Prostate gland (tissue), 2 donors: ENCODE results near the gene SPSB4.

Experiments
- CTCF ChIP-seq, 4 experiments: fragments of 200-600 bp in 2 of 4; fragments of 450-650 bp in 2 of 4; sonication (generic) in 2 of 4; IDR thresholded peaks; 1 replicate in 3 of 4; 2 replicates in 1 of 4; pipeline ENCODE4 v1.5.1; 2016 to 2019; ENCODE audit warnings: antibody characterized with exemption in 4 of 4, mild to moderate bottlenecking in 2 of 4, moderate library complexity in 2 of 4
- POLR2A ChIP-seq: fragments of 450-650 bp; IDR thresholded peaks from one replicate; pipeline ENCODE4 v1.6.1; 2016; ENCODE audit warnings: antibody characterized with exemption, mild to moderate bottlenecking
- POLR2AphosphoS5 ChIP-seq: sonication (generic); formaldehyde crosslinking; IDR thresholded peaks from one replicate; pipeline ENCODE4 v1.6.1; 2017; ENCODE audit warnings: antibody characterized with exemption

- no peak for TF ChIP-seq CTCF (IDR thresholded peaks at IDR 0.05)
- TF ChIP-seq POLR2A: no peak
- no peak for TF ChIP-seq POLR2AphosphoS5
These were observed 58.6 kb downstream of the SPSB4 start for GRCh38 chr3:141109751-141110150.
